Mammary microvascular endothelial cell (primary cell): ENCODE measurements around the gene CORIN. TPM values are rescaled to one million over a fixed set of nuclear protein-coding genes. Genes with fewer than 3 reads are reported as not detected.

Source experiments
- total RNA-seq: library from RNA; depleted of rRNA; stranded (reverse); fragments of >200 nt; gene quantifications from 2 replicates; pipeline ENCODE4 v1.2.3, GENCODE V29; 2015

CORIN gene
- total RNA-seq, result 0.10 and 0.33 TPM in 2 replicates

GRCh38 chr4:47837908-47838294, at the start of gene CORIN:
CORIN (minus strand) TSS chr4:47838067; CDS start chr4:47837949, 118 bp downstream.

Other genes starting within 250 kb of the CORIN start
- gene NFXL1, start 76.5 kb upstream of the CORIN start, total RNA-seq, result 3.7 and 6.9 TPM in 2 replicates
- not detected in 2 replicates for gene CNGA1, start 178.6 kb upstream of the CORIN start, total RNA-seq
- gene NIPAL1, start 178.7 kb upstream of the CORIN start, total RNA-seq, result 2.4 and 2.5 TPM in 2 replicates